Skeletal muscle tissue (tissue), 4 donors: ENCODE results near the gene PCDHA1. TPM values are rescaled to one million over a fixed set of nuclear protein-coding genes. Genes with fewer than 3 reads are reported as not detected.
"Not testable (repeated sequence)": the region's sequence is repeated elsewhere in the genome, so short reads cannot be mapped to it uniquely, and the experiment has no call there.

ENCODE experiments used
- H3K27ac ChIP-seq: one replicate; pipeline ENCODE4 v1.7.0; 2013; ENCODE audit warnings: mild to moderate bottlenecking, low read depth, low read length, inconsistent platforms
- H3K27me3 ChIP-seq, 3 donors: one replicate each; pipeline ENCODE4 v1.7.0; 2013; ENCODE audit warnings: low read length in 3 of 3; ENCODE audit not compliant: control insufficient read depth in 3 of 3, insufficient read depth in 3 of 3
- H3K36me3 ChIP-seq, 3 donors: one replicate each; pipeline ENCODE4 v1.7.0; 2013; ENCODE audit warnings: low read length in 3 of 3; ENCODE audit not compliant: control insufficient read depth in 3 of 3, insufficient read depth in 3 of 3
- H3K4me1 ChIP-seq, 3 donors: one replicate each; pipeline ENCODE4 v1.7.0; 2013; ENCODE audit warnings: low read length in 3 of 3, mild to moderate bottlenecking in 3 of 3; ENCODE audit not compliant: control insufficient read depth in 3 of 3, insufficient read depth in 3 of 3
- H3K4me3 ChIP-seq, 3 donors: one replicate each; pipeline ENCODE4 v1.7.0; 2013; ENCODE audit warnings: low read length in 3 of 3
- H3K9ac ChIP-seq, 3 donors: one replicate each; pipeline ENCODE4 v1.7.0; 2013; ENCODE audit warnings: low read length in 3 of 3, mild to moderate bottlenecking in 3 of 3, moderate library complexity in 2 of 3, low read depth in 1 of 3
- H3K9me3 ChIP-seq, 3 donors: one replicate each; pipeline ENCODE4 v1.7.0; 2013; ENCODE audit warnings: low read length in 3 of 3; ENCODE audit not compliant: control insufficient read depth in 3 of 3
- total RNA-seq: library from RNA; depleted of rRNA; stranded (reverse); fragments of >200 nt; gene quantifications from one replicate; pipeline ENCODE4 v1.2.3, GENCODE V29; 2014
- donor health status: Osteomylitis.

The PCDHA1 gene
- total RNA-seq, 1 donor from 2014 or later, result not detected

DNA sequence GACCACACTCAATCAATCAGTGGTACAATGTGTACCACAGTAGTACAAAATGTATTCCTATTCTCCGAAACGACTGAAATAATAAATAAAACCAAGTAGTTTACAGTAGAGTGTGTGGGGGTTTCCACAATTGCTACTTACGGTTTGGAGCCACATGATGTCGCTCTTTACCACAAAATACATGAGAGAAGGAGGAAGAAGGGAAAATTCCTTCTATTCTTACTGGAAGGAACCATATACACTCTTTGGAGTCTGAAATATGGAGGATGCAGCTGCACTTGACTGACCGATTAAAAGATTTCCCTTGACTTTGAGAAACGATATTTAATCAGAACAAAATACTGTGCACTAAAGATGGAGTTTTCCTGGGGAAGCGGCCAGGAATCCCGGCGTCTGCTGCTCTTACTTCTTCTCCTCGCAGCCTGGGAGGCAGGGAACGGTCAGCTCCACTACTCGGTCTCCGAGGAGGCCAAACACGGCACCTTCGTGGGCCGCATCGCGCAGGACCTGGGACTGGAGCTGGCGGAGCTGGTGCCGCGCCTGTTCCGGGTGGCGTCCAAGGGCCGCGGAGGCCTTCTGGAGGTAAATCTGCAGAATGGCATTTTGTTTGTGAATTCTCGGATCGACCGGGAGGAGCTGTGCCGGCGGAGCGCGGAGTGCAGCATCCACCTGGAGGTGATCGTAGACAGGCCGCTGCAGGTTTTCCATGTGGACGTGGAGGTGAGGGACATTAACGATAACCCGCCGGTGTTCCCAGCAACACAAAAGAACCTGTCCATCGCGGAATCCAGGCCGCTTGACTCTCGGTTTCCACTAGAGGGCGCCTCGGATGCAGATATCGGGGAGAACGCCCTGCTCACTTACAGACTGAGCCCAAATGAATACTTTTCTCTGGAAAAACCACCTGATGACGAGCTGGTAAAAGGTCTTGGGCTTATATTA, 21.2 kb downstream of the PCDHA1 start, which contains the start of gene PCDHA4:
Gene PCDHA4, plus strand, starts transcription at position 235 of the 942 bp plus-strand sequence.
- peaks cover 0 to 6% (median 0%) of the 10 kb centered on the region in 3 donors for H3K27me3 ChIP-seq
- H3K9me3 ChIP-seq, result peaks cover 7 to 27% (median 10%) of the 10 kb centered on the region in 3 donors
- no peak within 1 kb of the TSS for H3K27ac ChIP-seq
- H3K4me1 ChIP-seq, result no peaks in the 10 kb centered on the region
- H3K9ac ChIP-seq, result no peak within 1 kb of the TSS
- peak within 1 kb of the TSS in 1 of 3 donors; percentile 16 for H3K4me3 ChIP-seq
- H3K36me3 ChIP-seq, result no peaks in the 10 kb centered on the region

DNA sequence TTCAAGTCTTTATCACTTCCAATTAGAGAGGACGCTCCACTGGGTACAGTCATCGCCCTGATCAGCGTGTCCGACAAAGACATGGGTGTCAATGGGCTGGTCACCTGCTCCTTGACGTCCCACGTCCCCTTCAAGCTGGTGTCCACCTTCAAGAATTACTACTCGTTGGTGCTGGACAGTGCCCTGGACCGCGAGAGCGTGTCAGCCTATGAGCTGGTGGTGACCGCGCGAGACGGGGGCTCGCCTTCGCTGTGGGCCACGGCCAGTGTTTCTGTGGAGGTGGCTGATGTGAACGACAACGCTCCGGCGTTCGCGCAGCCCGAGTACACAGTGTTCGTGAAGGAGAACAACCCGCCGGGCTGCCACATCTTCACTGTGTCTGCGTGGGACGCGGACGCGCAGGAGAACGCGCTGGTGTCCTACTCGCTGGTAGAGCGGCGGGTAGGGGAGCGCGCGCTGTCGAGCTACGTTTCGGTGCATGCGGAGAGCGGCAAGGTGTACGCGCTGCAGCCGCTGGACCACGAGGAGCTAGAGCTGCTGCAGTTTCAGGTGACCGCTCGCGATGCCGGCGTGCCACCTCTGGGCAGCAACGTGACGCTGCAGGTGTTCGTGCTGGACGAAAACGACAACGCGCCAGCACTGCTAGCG, 22.4 kb downstream of the PCDHA1 start:
- H3K9ac ChIP-seq, H3K4me3 ChIP-seq, H3K4me1 ChIP-seq, H3K36me3 ChIP-seq, H3K27ac ChIP-seq, H3K27me3 ChIP-seq: not testable (repeated sequence)
- H3K9me3 ChIP-seq, result peaks cover 3 to 15% (median 7%) of the 10 kb centered on the region in 3 donors

DNA sequence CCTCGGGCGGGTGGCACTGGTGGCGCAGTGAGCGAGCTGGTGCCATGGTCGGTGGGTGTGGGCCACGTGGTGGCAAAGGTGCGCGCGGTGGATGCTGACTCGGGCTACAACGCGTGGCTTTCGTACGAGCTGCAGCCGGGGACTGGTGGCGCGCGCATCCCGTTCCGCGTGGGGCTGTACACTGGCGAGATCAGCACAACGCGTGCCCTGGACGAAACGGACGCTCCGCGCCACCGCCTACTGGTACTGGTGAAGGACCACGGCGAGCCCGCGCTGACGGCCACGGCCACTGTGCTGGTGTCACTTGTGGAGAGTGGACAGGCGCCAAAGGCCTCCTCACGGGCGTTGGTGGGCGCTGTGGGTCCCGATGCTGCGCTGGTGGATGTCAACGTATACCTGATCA, 22.9 kb downstream of the PCDHA1 start:
- H3K9me3 ChIP-seq, result peaks cover 3 to 15% (median 5%) of the 10 kb centered on the region in 3 donors
- no peak overlapping the region for H3K4me3 ChIP-seq
- no peak overlapping the region for H3K9ac ChIP-seq
- no peaks in the 10 kb centered on the region for H3K4me1 ChIP-seq
- no peak overlapping the region for H3K27ac ChIP-seq
- no peaks in the 10 kb centered on the region for H3K36me3 ChIP-seq
- H3K27me3 ChIP-seq, result no peaks in the 10 kb centered on the region

DNA sequence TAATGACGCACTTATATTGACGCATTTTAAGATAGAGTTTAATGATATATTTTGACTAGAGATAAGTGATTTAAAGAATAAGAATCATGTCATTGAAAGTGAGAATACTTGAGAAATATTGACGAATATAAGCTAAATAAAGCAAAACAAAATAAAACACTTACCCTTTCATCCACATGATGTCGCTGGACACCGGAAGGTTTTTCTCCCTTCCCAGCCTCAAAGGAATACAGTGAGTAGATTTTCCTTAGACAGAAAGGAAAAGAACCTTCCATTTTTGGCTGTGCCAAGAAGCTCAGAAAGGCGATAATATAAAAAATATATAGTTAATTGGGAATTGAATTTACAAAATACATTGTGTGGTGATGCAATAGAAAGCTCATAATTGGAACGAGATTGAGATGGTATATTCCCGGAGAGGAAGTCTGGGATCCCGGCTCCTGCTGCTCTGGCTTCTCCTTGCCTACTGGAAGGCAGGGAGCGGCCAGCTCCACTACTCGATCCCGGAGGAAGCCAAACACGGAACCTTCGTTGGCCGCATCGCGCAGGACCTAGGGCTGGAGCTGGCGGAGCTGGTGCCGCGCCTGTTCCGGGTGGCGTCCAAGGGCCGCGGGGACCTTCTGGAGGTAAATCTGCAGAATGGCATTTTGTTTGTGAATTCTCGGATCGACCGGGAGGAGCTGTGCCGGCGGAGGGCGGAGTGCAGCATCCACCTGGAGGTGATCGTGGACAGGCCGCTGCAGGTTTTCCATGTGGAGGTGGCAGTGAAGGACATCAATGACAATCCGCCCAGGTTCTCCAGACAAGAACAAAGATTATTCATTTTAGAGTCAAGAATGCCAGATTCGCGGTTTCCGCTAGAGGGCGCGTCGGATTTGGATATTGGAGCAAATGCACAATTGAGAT, 35.7 kb downstream of the PCDHA1 start, which contains the start of gene PCDHA5:
Gene PCDHA5, plus strand, starts transcription at position 239 of the 906 bp plus-strand sequence.
- H3K4me3 ChIP-seq, result peak within 1 kb of the TSS in 1 of 3 donors; percentile 7
- H3K27me3 ChIP-seq, result peaks cover 0 to 10% (median 0%) of the 10 kb centered on the region in 3 donors
- no peaks in the 10 kb centered on the region for H3K36me3 ChIP-seq
- H3K27ac ChIP-seq, result no peak within 1 kb of the TSS
- H3K9ac ChIP-seq, result no peak within 1 kb of the TSS
- no peaks in the 10 kb centered on the region for H3K4me1 ChIP-seq
- peaks cover 0 to 8% (median 0%) of the 10 kb centered on the region in 3 donors for H3K9me3 ChIP-seq

DNA sequence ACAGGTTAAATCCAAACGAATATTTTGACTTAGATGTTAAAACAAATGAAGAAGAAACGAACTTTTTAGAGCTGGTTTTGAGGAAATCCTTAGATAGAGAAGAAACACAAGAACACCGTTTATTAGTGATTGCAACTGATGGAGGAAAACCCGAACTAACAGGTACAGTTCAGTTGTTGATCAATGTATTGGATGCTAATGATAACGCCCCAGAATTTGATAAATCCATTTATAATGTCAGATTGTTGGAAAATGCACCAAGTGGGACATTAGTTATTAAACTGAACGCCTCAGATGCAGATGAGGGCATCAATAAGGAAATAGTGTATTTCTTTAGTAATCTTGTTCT, 36.3 kb downstream of the PCDHA1 start:
- no peaks in the 10 kb centered on the region for H3K4me1 ChIP-seq
- no peaks in the 10 kb centered on the region for H3K36me3 ChIP-seq
- H3K27me3 ChIP-seq, result peaks cover 0 to 10% (median 0%) of the 10 kb centered on the region in 3 donors
- H3K27ac ChIP-seq, result no peak overlapping the region
- peaks cover 0 to 8% (median 0%) of the 10 kb centered on the region in 3 donors for H3K9me3 ChIP-seq
- H3K4me3 ChIP-seq, result peak overlapping the region in 1 of 3 donors; percentile 7
- H3K9ac ChIP-seq, result no peak overlapping the region

DNA sequence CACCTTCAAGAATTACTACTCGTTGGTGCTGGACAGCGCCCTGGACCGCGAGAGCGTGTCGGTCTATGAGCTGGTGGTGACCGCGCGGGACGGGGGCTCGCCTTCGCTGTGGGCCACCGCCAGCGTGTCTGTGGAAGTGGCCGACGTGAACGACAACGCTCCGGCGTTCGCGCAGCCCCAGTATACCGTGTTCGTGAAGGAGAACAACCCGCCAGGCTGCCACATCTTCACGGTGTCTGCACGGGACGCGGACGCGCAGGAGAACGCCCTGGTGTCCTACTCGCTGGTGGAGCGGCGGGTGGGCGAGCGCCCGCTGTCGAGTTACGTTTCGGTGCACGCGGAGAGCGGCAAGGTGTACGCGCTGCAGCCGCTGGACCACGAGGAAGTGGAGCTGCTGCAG, 37.0 kb downstream of the PCDHA1 start:
- not testable (repeated sequence) for H3K36me3 ChIP-seq, H3K27ac ChIP-seq, H3K9ac ChIP-seq, H3K4me1 ChIP-seq, H3K4me3 ChIP-seq
- Histone ChIP-seq H3K9me3 (peaks cover 0 to 11% (median 0%) of the 10 kb centered on the region in 3 donors), H3K27me3 (peaks cover 0 to 11% (median 0%) of the 10 kb centered on the region in 3 donors)

DNA sequence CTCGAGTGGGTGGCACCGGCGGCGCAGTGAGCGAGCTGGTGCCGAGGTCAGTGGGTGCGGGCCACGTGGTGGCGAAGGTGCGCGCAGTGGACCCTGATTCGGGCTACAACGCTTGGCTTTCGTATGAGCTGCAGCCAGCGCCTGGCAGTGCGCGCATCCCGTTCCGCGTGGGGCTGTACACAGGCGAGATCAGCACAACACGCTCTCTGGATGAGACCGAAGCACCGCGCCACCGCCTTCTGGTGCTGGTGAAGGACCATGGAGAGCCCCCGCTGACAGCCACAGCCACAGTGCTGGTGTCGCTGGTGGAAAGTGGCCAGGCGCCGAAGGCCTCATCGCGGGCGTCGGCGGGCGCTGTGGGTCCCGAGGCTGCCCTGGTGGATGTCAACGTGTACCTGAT, 37.5 kb downstream of the PCDHA1 start:
- Histone ChIP-seq H3K9me3 (peaks cover 0 to 12% (median 0%) of the 10 kb centered on the region in 3 donors), H3K4me1 (no peaks in the 10 kb centered on the region), H3K27me3 (peaks cover 0 to 16% (median 0%) of the 10 kb centered on the region in 3 donors), H3K9ac (no peak overlapping the region), H3K27ac (no peak overlapping the region), H3K36me3 (no peaks in the 10 kb centered on the region), H3K4me3 (no peak overlapping the region)

DNA sequence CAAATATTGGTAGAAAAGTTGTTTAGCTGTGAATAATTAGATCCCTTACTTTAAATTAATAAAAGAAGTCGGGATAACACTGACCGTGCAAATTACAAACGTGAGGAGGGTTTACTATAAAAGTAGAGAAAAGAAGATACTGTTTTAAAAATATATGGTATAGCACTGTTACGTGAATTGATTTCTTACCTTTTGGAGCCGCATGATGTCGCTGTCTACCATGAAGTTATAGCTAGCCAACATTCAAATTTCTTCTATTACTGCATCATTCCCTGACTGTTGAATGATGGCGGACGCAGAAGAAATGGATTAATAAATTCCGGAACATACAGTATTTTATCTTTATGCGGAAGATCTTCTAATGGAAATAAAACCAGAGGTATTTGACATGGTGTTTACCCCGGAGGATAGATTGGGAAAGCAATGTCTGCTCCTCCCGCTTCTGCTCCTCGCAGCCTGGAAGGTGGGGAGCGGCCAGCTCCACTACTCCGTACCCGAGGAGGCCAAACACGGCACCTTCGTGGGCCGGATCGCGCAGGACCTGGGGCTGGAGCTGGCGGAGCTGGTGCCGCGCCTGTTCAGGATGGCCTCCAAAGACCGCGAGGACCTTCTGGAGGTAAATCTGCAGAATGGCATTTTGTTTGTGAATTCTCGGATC, 41.9 kb downstream of the PCDHA1 start, which contains the start of gene PCDHA6:
Gene PCDHA6, plus strand, starts transcription at position 257 of the 658 bp plus-strand sequence. Its CDS starts 132 bp downstream, at position 389.
- no peaks in the 10 kb centered on the region for H3K36me3 ChIP-seq
- no peaks in the 10 kb centered on the region for H3K4me1 ChIP-seq
- peaks cover 0 to 21% (median 0%) of the 10 kb centered on the region in 3 donors for H3K27me3 ChIP-seq
- no peak within 1 kb of the TSS for H3K27ac ChIP-seq
- H3K9ac ChIP-seq, result no peak within 1 kb of the TSS
- H3K4me3 ChIP-seq, result no peak within 1 kb of the TSS
- H3K9me3 ChIP-seq, result peaks cover 0 to 13% (median 2%) of the 10 kb centered on the region in 3 donors

DNA sequence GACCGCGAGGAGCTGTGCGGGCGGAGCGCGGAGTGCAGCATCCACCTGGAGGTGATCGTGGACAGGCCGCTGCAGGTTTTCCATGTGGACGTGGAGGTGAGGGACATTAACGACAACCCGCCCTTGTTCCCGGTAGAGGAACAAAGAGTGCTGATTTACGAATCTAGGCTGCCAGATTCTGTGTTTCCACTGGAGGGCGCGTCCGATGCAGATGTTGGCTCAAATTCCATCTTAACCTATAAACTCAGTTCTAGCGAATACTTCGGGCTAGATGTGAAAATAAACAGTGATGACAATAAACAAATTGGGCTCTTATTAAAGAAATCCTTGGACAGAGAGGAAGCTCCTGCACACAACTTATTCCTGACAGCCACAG, 42.4 kb downstream of the PCDHA1 start:
- Histone ChIP-seq H3K9me3 (peaks cover 0 to 13% (median 2%) of the 10 kb centered on the region in 3 donors), H3K36me3 (no peaks in the 10 kb centered on the region), H3K27ac (no peak overlapping the region), H3K4me3 (no peak overlapping the region), H3K27me3 (peaks cover 0 to 19% (median 0%) of the 10 kb centered on the region in 3 donors), H3K4me1 (no peaks in the 10 kb centered on the region), H3K9ac (no peak overlapping the region)
